LoVo (cell line): ENCODE results near the gene TLE4.

Experiments used
- DNase-seq: peaks from one replicate; pipeline ENCODE4 v3.0.0-alpha.2; 2016; ENCODE audit warnings: low spot score

Gene TLE4

GRCh38 chr9:79572032-79572607 lies 355 bp downstream of the TLE4 start:
- DNase-seq = peak; percentile 32

DNA sequence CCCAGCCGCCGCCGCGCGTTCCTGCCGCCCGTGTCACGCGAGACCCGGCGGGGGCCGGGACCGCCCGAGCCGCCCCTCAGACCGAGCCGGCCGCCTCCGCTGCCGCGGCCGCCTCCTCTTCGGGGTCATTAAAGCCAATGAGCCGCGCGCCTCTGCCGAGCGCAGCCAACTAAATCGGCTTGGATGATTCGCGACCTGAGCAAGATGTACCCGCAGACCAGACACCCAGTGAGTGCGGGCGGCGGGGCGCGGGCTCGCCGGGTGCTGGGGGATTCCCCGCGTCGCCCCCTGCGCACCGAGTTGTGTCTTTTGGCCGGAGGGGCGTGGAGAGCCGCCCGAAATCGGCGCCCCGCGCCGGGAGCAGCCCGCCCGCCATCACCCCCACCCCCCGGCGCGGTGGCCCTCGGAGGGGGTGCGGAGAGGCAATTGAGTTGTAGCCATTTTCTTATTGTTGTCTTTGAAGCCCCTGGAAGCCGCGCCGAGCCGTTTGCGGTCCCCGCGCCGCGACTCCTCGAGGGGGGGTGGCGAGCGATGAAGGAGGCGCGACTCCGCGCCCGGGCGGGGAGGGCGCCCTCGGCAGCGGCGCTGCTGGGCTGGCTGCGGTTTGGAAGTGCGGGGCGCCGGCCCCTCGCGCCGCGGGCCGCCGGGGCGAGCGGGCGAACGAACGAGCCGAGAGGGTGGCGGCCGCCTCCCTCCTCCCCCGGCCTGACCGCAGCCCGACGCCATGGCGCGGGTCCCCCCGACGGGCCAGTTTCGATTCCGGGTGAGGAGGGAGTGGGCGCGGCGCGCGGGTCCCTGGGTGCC lies 1.0 kb downstream of the TLE4 start:
- no peak for DNase-seq

- DNase-seq = peak; percentile 38
These were observed 1.7 kb downstream of the TLE4 start for GRCh38 chr9:79573412-79573923.

- no peak for DNase-seq
These were observed 2.4 kb downstream of the TLE4 start for GRCh38 chr9:79574136-79574535.

- no peak for DNase-seq
These were observed 3.0 kb downstream of the TLE4 start for GRCh38 chr9:79574781-79575180.

DNA sequence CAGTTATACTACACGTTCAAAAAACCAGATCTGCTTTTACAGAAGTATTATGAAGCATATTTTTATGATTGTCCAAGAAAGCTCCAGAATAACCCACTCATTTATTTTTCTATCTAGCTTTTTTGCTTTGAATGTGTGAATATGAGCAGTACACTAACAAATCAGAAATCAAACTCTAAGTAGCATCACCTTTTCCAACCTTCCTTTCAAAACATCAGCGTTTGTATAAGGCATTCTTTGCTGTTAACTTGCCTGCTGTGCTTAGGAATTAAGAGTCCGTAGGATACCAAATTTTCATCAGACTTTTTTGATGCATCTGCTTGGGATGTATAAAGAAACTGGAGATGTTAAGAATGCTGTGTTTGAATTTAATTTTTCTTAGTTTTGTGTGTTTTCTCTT lies 3.8 kb downstream of the TLE4 start:
- DNase-seq = no peak

- no peak for DNase-seq
These were observed 6.4 kb downstream of the TLE4 start for GRCh38 chr9:79577969-79578723.

DNA sequence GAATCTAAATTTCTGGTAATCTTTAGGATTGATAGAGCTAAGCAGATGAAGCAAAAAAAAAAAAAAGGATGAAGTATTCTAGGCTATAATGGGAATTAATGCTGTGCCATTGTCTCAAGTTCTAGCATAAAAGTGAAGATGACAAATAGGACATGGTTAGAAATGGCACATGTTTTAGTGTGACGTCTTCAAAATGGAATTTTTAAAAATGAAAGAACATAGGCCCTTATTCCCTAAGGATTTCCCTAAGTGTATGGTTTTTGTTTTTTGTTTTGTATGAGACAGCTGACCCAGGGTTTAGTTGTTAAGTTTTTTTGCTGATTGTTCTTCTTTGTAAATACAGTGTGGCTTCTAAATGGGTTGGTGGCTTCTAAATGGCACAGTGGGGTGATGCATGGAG lies 7.1 kb downstream of the TLE4 start:
- DNase-seq = no peak

DNA sequence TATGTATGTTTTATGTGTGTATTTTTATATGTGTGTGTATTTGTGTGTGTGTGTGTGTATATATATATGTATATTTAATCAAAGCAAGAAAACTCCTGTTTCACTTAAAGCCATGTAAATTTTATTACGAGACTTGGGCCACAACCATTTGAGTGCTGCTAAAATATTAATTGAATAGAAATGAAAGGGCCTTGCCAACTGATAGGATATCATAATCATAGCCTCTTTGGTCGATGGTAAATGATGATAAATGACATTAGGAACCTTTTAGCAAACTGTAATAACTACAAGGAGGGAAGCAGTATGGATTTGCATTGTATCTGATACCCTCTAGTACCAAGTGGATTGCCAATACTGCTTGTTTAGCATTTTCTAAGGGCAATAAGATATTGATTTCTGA lies 7.9 kb downstream of the TLE4 start:
- no peak for DNase-seq

GRCh38 chr9:79580055-79580454 lies 8.3 kb downstream of the TLE4 start:
- DNase-seq = no peak

GRCh38 chr9:79581388-79581787 lies 9.6 kb downstream of the TLE4 start:
- peak; percentile 45 for DNase-seq

DNA sequence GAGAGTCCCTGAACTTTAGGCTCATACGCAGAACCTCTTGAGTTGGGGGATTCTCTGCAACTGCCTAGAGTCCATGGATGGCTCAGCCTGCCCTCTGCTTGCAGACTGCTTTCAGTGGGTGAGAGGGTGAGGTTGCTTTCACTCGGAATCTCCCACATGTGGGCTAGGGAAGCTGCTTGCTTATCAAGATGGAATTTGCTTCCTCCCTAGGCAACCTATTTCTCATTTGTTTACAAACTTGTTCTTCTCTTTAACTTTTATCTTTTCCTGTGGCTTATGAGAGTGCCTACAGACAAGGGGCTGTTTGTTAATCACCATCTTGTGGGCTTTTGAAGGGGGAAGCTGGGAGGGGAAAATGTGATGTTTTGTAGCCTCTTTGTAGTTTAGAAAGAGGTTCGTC lies 10.0 kb downstream of the TLE4 start:
- DNase-seq = no peak

DNA sequence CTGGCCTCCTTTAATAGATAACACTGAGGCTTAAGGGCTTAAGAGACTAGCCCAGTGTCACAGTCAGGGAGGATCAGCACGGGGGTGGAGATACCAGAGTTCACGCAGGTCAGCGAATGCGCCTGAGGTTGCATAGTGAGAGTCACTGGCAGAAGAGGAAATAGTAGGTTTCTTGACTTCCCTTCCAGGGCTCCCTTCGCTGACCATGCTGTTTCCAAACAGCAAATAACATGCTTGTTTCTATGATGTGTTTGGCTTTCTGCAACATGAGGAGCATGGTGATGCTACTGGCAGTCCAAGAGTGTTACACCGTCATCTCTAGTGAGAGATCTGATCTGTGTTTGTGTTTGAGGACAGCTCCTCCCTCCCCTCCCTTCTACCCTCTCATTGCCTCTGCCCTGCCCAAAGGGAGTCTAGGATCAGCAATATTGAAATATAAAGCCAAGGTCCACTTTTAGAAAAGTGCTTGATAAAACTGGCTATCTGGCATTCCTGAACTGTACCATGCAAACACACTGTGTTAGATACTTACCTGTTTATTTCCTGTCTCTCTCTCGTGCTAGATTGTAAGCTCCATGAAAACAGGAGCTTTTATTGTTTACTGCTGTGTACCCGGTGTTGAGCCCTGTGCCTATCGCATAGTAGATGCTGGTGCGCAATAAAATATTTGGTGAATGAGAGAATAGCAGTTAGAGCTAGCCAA lies 12.3 kb downstream of the TLE4 start:
- no peak for DNase-seq

- DNase-seq = no peak
These were observed 12.9 kb downstream of the TLE4 start for GRCh38 chr9:79584655-79584982.

DNA sequence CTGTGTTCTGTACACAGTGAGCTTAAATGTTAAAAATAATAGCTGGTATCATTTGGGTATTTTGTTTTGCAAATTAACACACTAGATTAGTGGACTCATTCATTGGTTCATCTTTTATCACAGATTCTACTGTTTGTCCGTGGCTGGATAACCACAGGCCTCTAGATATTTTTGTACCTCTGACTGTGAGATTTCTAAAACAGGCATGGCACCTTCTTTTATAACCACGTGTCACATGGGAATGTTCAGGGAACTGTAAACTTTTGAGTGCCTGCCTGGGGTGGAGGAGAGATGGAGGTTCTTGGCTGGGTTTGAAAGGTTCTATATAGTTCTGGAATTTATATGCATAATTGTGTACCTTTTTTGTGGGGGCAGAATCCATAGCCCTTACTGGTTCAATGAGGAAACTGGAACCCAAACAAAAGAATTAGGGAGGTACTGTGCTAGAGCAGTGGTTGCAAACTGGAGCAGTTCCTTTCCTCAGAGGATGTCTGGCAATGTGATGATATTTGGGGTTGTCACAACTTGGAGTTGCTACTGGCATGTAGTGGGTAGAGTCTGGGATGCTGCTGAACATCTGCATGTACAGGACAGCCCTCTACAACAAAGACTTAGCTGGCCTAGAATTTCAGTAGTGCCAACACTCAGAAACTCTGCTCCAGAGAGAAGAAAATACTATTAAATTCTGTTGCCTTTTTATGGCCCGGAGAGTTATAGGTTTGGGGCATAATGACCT lies 16.9 kb downstream of the TLE4 start:
- no peak for DNase-seq

DNA sequence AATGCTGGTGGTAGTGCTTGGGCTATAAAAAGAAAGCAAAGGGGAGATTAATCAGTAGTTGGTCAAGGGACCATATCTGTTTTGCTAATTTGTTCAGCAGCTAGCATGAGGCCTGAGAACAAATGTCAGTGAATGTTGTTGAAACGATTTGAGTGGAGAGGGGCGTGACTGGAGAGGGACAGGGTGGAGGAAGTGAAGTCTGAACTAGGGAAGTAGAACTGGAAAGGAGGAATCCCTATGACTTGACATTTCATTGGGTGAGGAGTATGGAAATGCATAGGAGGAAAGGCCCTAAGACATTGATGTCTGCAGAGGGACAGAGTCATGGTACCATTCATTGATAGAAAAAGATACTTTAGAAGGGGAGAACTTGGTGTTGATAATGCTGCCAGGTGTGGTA lies 19.7 kb downstream of the TLE4 start:
- DNase-seq = no peak

- DNase-seq = no peak
These were observed 21.1 kb downstream of the TLE4 start for GRCh38 chr9:79592726-79593493.

GRCh38 chr9:79598562-79599345 lies 27.0 kb downstream of the TLE4 start:
- DNase-seq = no peak

- no peak for DNase-seq
These were observed 28.7 kb downstream of the TLE4 start for GRCh38 chr9:79600466-79600865.

GRCh38 chr9:79603222-79603920 lies 31.6 kb downstream of the TLE4 start:
- no peak for DNase-seq
